HCT116 (cell line): ENCODE results near the gene SRP9.

ENCODE experiments used
- CEBPB ChIP-seq: IDR thresholded peaks from 2 replicates; pipeline ENCODE4 v1.6.1; 2012; ENCODE audit warnings: low read depth
- EZH2 ChIP-seq: fragments of 200-600 bp; sonication (generic); IDR thresholded peaks from 2 replicates; pipeline ENCODE4 v1.6.1; 2017; ENCODE audit warnings: antibody characterized with exemption, mixed run types
- EZH2phosphoT487 ChIP-seq: fragments of 200-600 bp; IDR thresholded peaks from 2 replicates; pipeline ENCODE4 v1.6.1; 2018; ENCODE audit warnings: antibody characterized with exemption, borderline replicate concordance
- JUND ChIP-seq: IDR thresholded peaks from 2 replicates; pipeline ENCODE4 v1.6.1; 2012
- POLR2A ChIP-seq: IDR thresholded peaks from 2 replicates; pipeline ENCODE4 v1.7.0; 2011; ENCODE audit warnings: borderline replicate concordance; ENCODE audit not compliant: insufficient read depth, insufficient read length; ENCODE audit errors: extremely low read depth
- POLR2AphosphoS5 ChIP-seq: IDR thresholded peaks from 2 replicates; pipeline ENCODE4 v1.6.1; 2011; ENCODE audit warnings: mild to moderate bottlenecking, low read depth, low read length, moderate library complexity
- RAD21 ChIP-seq: IDR thresholded peaks from 2 replicates; pipeline ENCODE4 v1.6.1; 2012; ENCODE audit warnings: low read depth, mild to moderate bottlenecking
- TCF7L2 ChIP-seq: IDR thresholded peaks from 2 replicates; pipeline ENCODE4 v1.7.0; 2011; ENCODE audit warnings: borderline replicate concordance, inconsistent platforms; ENCODE audit not compliant: insufficient read depth, insufficient read length; ENCODE audit errors: extremely low read depth
- YY1 ChIP-seq: IDR thresholded peaks from 2 replicates; pipeline ENCODE4 v1.6.1; 2011; ENCODE audit warnings: low read length, low read depth, moderate library complexity, mild to moderate bottlenecking; ENCODE audit not compliant: insufficient replicate concordance; ENCODE audit errors: extremely low read depth
- ZFX ChIP-seq: fragments of 450-650 bp; IDR thresholded peaks from 2 replicates; pipeline ENCODE4 v1.6.1; 2017
- TF ChIP-seq, protein P1 (sequence below), 3 experiments: fragments of 200-600 bp in 1 of 3; sonication (generic) in 1 of 3; IDR thresholded peaks in 2 of 3; conservative IDR thresholded peaks in 1 of 3; 2 replicates each; pipeline ENCODE4 v1.5.1; 2012 to 2017; ENCODE audit warnings: low read depth in 2 of 3, low read length in 2 of 3, antibody characterized with exemption in 1 of 3, borderline replicate concordance in 1 of 3, control low read depth in 1 of 3, mild to moderate bottlenecking in 1 of 3, mixed read lengths in 1 of 3, mixed run types in 1 of 3, moderate library complexity in 1 of 3; ENCODE audit not compliant: insufficient read depth in 1 of 3
- TF ChIP-seq, protein P2 (sequence below): IDR thresholded peaks from 2 replicates; pipeline ENCODE4 v1.6.1; 2012
- TF ChIP-seq, protein P3 (sequence below): IDR thresholded peaks from 2 replicates; pipeline ENCODE4 v1.6.1; 2012; ENCODE audit warnings: low read depth

DNA sequence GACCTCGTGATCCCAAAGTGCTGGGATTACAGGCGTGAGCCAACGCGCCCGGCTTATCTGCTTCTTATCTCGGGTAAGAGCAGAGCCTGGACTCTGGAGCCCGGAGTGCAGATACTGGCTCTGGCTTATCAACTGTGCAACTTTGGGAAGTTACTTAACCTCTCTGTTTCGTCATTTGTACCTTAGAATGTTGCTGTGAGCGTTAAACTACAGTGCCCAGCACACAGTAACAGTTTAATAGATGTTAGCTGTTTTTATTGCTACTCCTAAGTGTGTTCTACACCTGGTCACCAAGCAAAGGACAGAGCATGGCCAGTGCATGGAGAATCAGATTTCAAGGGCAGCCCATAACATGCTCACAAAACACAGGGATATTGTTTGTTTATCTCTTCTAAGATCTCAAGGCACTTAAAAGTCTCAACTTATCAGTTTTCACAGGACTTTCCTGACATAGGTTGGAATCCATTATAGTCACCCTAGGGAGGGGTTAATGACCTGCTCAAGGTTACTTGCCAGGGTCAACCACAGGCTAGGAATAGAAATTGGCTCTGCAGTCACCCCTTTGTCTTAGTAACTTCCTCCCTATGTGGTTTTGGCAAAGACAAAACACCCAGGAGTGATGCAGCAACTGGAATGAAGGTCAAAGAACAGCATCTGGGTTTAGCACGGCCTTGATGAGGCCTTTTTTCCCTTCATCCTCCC lies 22.5 kb upstream of the SRP9 start:
- TF ChIP-seq RAD21 (no peak), TCF7L2 (peak; percentile 79), EZH2 (no peak), YY1 (no peak), POLR2A (no peak), JUND (no peak), EZH2phosphoT487 (no peak), ZFX (no peak), CEBPB (no peak), POLR2AphosphoS5 (no peak)
- TF ChIP-seq, protein P1, sequence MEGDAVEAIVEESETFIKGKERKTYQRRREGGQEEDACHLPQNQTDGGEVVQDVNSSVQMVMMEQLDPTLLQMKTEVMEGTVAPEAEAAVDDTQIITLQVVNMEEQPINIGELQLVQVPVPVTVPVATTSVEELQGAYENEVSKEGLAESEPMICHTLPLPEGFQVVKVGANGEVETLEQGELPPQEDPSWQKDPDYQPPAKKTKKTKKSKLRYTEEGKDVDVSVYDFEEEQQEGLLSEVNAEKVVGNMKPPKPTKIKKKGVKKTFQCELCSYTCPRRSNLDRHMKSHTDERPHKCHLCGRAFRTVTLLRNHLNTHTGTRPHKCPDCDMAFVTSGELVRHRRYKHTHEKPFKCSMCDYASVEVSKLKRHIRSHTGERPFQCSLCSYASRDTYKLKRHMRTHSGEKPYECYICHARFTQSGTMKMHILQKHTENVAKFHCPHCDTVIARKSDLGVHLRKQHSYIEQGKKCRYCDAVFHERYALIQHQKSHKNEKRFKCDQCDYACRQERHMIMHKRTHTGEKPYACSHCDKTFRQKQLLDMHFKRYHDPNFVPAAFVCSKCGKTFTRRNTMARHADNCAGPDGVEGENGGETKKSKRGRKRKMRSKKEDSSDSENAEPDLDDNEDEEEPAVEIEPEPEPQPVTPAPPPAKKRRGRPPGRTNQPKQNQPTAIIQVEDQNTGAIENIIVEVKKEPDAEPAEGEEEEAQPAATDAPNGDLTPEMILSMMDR (IDR thresholded peaks at IDR 0.05 in 2 of 3, conservative IDR thresholded peaks at IDR 0.05 in 1 of 3; ENCODE audit: borderline replicate concordance in 1 of 3, insufficient read depth in 1 of 3, low read depth in 2 of 3, low read length in 2 of 3), result no peak
- TF ChIP-seq, protein P2, sequence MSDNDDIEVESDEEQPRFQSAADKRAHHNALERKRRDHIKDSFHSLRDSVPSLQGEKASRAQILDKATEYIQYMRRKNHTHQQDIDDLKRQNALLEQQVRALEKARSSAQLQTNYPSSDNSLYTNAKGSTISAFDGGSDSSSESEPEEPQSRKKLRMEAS, result no peak
- TF ChIP-seq, protein P3, sequence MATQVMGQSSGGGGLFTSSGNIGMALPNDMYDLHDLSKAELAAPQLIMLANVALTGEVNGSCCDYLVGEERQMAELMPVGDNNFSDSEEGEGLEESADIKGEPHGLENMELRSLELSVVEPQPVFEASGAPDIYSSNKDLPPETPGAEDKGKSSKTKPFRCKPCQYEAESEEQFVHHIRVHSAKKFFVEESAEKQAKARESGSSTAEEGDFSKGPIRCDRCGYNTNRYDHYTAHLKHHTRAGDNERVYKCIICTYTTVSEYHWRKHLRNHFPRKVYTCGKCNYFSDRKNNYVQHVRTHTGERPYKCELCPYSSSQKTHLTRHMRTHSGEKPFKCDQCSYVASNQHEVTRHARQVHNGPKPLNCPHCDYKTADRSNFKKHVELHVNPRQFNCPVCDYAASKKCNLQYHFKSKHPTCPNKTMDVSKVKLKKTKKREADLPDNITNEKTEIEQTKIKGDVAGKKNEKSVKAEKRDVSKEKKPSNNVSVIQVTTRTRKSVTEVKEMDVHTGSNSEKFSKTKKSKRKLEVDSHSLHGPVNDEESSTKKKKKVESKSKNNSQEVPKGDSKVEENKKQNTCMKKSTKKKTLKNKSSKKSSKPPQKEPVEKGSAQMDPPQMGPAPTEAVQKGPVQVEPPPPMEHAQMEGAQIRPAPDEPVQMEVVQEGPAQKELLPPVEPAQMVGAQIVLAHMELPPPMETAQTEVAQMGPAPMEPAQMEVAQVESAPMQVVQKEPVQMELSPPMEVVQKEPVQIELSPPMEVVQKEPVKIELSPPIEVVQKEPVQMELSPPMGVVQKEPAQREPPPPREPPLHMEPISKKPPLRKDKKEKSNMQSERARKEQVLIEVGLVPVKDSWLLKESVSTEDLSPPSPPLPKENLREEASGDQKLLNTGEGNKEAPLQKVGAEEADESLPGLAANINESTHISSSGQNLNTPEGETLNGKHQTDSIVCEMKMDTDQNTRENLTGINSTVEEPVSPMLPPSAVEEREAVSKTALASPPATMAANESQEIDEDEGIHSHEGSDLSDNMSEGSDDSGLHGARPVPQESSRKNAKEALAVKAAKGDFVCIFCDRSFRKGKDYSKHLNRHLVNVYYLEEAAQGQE, result no peak
